WTC11 (cell line): ENCODE measurements around the gene KDR. TPM values are rescaled to one million over a fixed set of nuclear protein-coding genes. Genes with fewer than 3 reads are reported as not detected.

Source experiments
- ATAC-seq: fragments of 200-7000 bp; cut with Tn5 transposase; 2 replicates; pipeline ENCODE4 v1.10.0; 2021; ENCODE audit warnings: mild to moderate bottlenecking, moderate library complexity
- CTCF ChIA-PET: fragments of 300-600 bp; sonication (Branson Sonifier 250); formaldehyde crosslinking; loops from one replicate; lab custom pipeline; 2021; ENCODE audit warnings: antibody characterized with exemption; lab: Charles Lee
- POLR2A ChIA-PET: fragments of 350-600 bp; sonication (Branson Sonifier 250); formaldehyde crosslinking; loops from one replicate; lab custom pipeline; 2021; ENCODE audit warnings: antibody characterized with exemption; lab: Charles Lee
- DNase-seq: peaks from one replicate; pipeline ENCODE4 v3.0.0; 2021; ENCODE audit warnings: low spot score
- H3K27ac Mint-ChIP-seq: 2 replicates; pipeline ENCODE4 v1.8.0; 2021; ENCODE audit warnings: mixed read lengths
- H3K27me3 Mint-ChIP-seq: 2 replicates; pipeline ENCODE4 v1.8.0; 2021; ENCODE audit warnings: low read depth, mild to moderate bottlenecking, moderate library complexity, mixed read lengths
- H3K36me3 Mint-ChIP-seq: 2 replicates; pipeline ENCODE4 v1.8.0; 2021; ENCODE audit warnings: mixed read lengths
- H3K4me1 Mint-ChIP-seq: 2 replicates; pipeline ENCODE4 v1.8.0; 2022; ENCODE audit warnings: mixed read lengths
- H3K4me3 Mint-ChIP-seq: 2 replicates; pipeline ENCODE4 v1.8.0; 2021; ENCODE audit warnings: mild to moderate bottlenecking, moderate library complexity, mixed read lengths
- H3K9me3 Mint-ChIP-seq: 2 replicates; pipeline ENCODE4 v1.8.0; 2021; ENCODE audit warnings: mixed read lengths
- CBFB ChIP-seq: sonication (generic); formaldehyde crosslinking; IDR thresholded peaks from 2 replicates; pipeline ENCODE4 v1.8.1; 2022; ENCODE audit warnings: mild to moderate bottlenecking, low read depth, missing genetic modification reagents
- ETV6 ChIP-seq: sonication (generic); formaldehyde crosslinking; IDR thresholded peaks from 2 replicates; pipeline ENCODE4 v1.8.1; 2022; ENCODE audit warnings: mild to moderate bottlenecking, missing genetic modification reagents
- GTF2I ChIP-seq: fragments of 250-450 bp; sonication (Bioruptor Pico); conservative IDR thresholded peaks from 2 replicates; pipeline ENCODE4 v1.4.0; 2021; ENCODE audit warnings: mild to moderate bottlenecking
- MAX ChIP-seq: sonication (generic); formaldehyde crosslinking; IDR thresholded peaks from 2 replicates; pipeline ENCODE4 v1.8.0; 2022; ENCODE audit warnings: mild to moderate bottlenecking, missing genetic modification reagents
- OVOL2 ChIP-seq: fragments of 250-450 bp; sonication (Bioruptor Pico); IDR thresholded peaks from 2 replicates; pipeline ENCODE4 v1.9.0; 2021; ENCODE audit warnings: mild to moderate bottlenecking, borderline replicate concordance
- SMAD3 ChIP-seq: sonication (generic); formaldehyde crosslinking; IDR thresholded peaks from 2 replicates; pipeline ENCODE4 v1.8.0; 2022; ENCODE audit warnings: missing genetic modification reagents, mild to moderate bottlenecking, borderline replicate concordance
- SMAD4 ChIP-seq: sonication (generic); formaldehyde crosslinking; IDR thresholded peaks from 2 replicates; pipeline ENCODE4 v1.8.0; 2022; ENCODE audit warnings: mild to moderate bottlenecking, missing genetic modification reagents
- SOX15 ChIP-seq: fragments of 250-450 bp; sonication (Bioruptor Pico); IDR thresholded peaks from 2 replicates; pipeline ENCODE4 v1.9.0; 2021; ENCODE audit warnings: mild to moderate bottlenecking
- SP1 ChIP-seq: sonication (generic); formaldehyde crosslinking; conservative IDR thresholded peaks from 2 replicates; pipeline ENCODE4 v1.8.1; 2022; ENCODE audit warnings: missing genetic modification reagents
- TEAD4 ChIP-seq: sonication (generic); formaldehyde crosslinking; IDR thresholded peaks from 2 replicates; pipeline ENCODE4 v1.8.0; 2022; ENCODE audit warnings: mild to moderate bottlenecking, missing genetic modification reagents
- USF1 ChIP-seq: sonication (generic); formaldehyde crosslinking; IDR thresholded peaks from 2 replicates; pipeline ENCODE4 v1.8.0; 2022; ENCODE audit warnings: mild to moderate bottlenecking, missing genetic modification reagents
- ZBTB21 ChIP-seq: sonication (generic); formaldehyde crosslinking; IDR thresholded peaks from 2 replicates; pipeline ENCODE4 v1.8.1; 2023; ENCODE audit warnings: mild to moderate bottlenecking, missing genetic modification reagents, borderline replicate concordance
- ZNF138 ChIP-seq: sonication (generic); formaldehyde crosslinking; conservative IDR thresholded peaks from 2 replicates; pipeline ENCODE4 v1.8.1; 2022; ENCODE audit warnings: mild to moderate bottlenecking, moderate library complexity, missing genetic modification reagents
- ZNF396 ChIP-seq: fragments of 250-450 bp; sonication (Bioruptor Pico); IDR thresholded peaks from 2 replicates; pipeline ENCODE4 v1.8.0; 2021; ENCODE audit warnings: mild to moderate bottlenecking, moderate library complexity, borderline replicate concordance
- total RNA-seq: library from RNA; stranded (reverse); gene quantifications from 3 replicates; pipeline ENCODE4 v1.2.3, GENCODE V29; 2021
- TF ChIP-seq, protein P1 (sequence below): sonication (generic); formaldehyde crosslinking; IDR thresholded peaks from 2 replicates; pipeline ENCODE4 v1.8.1; 2023; ENCODE audit warnings: mild to moderate bottlenecking, missing genetic modification reagents, moderate library complexity
- TF ChIP-seq, protein P2 (sequence below): sonication (generic); formaldehyde crosslinking; IDR thresholded peaks from 2 replicates; pipeline ENCODE4 v1.8.1; 2022; ENCODE audit warnings: low read depth, mild to moderate bottlenecking, moderate library complexity, missing genetic modification reagents, borderline replicate concordance
- TF ChIP-seq, protein P3 (sequence below): sonication (generic); formaldehyde crosslinking; conservative IDR thresholded peaks from 2 replicates; pipeline ENCODE4 v1.8.1; 2023; ENCODE audit warnings: mild to moderate bottlenecking, low read depth, missing genetic modification reagents, moderate library complexity

The KDR gene
- total RNA-seq, 1 experiment from 2014 or later, result 80.8 TPM

- TF ChIP-seq ZBTB21 (CRISPR knock-in tag) (no peak), SMAD3 (CRISPR knock-in tag) (no peak)
- TF ChIP-seq, protein P1, sequence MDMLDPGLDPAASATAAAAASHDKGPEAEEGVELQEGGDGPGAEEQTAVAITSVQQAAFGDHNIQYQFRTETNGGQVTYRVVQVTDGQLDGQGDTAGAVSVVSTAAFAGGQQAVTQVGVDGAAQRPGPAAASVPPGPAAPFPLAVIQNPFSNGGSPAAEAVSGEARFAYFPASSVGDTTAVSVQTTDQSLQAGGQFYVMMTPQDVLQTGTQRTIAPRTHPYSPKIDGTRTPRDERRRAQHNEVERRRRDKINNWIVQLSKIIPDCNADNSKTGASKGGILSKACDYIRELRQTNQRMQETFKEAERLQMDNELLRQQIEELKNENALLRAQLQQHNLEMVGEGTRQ (CRISPR knock-in tag), result no peak
Measured at GRCh38 chr4:55079451-55080173, 45.8 kb downstream of the KDR start (continued).

DNA sequence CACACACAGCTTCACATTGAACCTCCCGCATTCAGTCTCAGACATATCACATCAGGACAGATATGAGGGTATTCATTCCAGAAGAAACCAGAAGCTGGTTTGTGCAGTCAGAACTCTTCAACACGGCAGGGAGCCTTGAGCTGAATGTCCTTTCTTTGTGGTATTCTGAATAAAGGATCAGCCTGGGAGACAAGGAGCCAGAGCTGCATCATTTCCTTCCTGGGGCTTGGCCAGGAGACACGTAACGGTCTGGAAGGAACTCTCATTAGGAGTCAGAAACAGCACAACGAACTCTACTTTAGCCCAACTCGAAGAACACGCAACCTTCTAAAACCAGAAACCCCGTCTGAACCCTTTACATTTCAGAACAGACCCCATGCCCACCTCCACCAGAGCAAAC is 46.4 kb downstream of the KDR start:
- H3K4me3 Mint-ChIP-seq, result no peak overlapping the region
- POLR2A ChIA-PET, result no interaction called here

GRCh38 chr4:55077577-55077976 is 47.8 kb downstream of the KDR start:
- H3K4me3 Mint-ChIP-seq, result no peak overlapping the region
- no peaks in the 10 kb centered on the region for H3K27me3 Mint-ChIP-seq
- H3K36me3 Mint-ChIP-seq, result peaks cover 43% of the 10 kb centered on the region
- no peak for DNase-seq
- no peak overlapping the region for H3K27ac Mint-ChIP-seq
- ChIA-PET POLR2A (no interaction called here), CTCF (no interaction called here)
- TF ChIP-seq, protein P2, sequence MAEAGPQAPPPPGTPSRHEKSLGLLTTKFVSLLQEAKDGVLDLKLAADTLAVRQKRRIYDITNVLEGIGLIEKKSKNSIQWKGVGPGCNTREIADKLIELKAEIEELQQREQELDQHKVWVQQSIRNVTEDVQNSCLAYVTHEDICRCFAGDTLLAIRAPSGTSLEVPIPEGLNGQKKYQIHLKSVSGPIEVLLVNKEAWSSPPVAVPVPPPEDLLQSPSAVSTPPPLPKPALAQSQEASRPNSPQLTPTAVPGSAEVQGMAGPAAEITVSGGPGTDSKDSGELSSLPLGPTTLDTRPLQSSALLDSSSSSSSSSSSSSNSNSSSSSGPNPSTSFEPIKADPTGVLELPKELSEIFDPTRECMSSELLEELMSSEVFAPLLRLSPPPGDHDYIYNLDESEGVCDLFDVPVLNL (CRISPR knock-in tag), result no peak
- no peak for TF ChIP-seq GTF2I (CRISPR knock-in tag)
- no peak for TF ChIP-seq SOX15
- TF ChIP-seq, protein P3, sequence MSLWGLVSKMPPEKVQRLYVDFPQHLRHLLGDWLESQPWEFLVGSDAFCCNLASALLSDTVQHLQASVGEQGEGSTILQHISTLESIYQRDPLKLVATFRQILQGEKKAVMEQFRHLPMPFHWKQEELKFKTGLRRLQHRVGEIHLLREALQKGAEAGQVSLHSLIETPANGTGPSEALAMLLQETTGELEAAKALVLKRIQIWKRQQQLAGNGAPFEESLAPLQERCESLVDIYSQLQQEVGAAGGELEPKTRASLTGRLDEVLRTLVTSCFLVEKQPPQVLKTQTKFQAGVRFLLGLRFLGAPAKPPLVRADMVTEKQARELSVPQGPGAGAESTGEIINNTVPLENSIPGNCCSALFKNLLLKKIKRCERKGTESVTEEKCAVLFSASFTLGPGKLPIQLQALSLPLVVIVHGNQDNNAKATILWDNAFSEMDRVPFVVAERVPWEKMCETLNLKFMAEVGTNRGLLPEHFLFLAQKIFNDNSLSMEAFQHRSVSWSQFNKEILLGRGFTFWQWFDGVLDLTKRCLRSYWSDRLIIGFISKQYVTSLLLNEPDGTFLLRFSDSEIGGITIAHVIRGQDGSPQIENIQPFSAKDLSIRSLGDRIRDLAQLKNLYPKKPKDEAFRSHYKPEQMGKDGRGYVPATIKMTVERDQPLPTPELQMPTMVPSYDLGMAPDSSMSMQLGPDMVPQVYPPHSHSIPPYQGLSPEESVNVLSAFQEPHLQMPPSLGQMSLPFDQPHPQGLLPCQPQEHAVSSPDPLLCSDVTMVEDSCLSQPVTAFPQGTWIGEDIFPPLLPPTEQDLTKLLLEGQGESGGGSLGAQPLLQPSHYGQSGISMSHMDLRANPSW (CRISPR knock-in tag), result no peak
- no peak for TF ChIP-seq ZNF138 (CRISPR knock-in tag)
- no peak for TF ChIP-seq CBFB (CRISPR knock-in tag)
- no peak for TF ChIP-seq MAX (CRISPR knock-in tag)
- no peak for TF ChIP-seq ZNF396 (CRISPR knock-in tag)
- ATAC-seq, result no peak
- H3K9me3 Mint-ChIP-seq, result no peaks in the 10 kb centered on the region
- H3K4me1 Mint-ChIP-seq, result peaks cover 53% of the 10 kb centered on the region

More for the DNA sequence above, 46.4 kb downstream of the KDR start:
- DNase-seq (no peak), ATAC-seq (no peak)
- H3K36me3 Mint-ChIP-seq, result peaks cover 57% of the 10 kb centered on the region
- no peaks in the 10 kb centered on the region for H3K27me3 Mint-ChIP-seq
- H3K4me1 Mint-ChIP-seq, result peaks cover 47% of the 10 kb centered on the region
- H3K27ac Mint-ChIP-seq, result peak overlapping the region; percentile 69
- TF ChIP-seq TEAD4 (no peak), ETV6 (no peak), SP1 (CRISPR knock-in tag) (no peak), SMAD4 (CRISPR knock-in tag) (no peak), OVOL2 (CRISPR knock-in tag) (no peak), USF1 (no peak)
- H3K9me3 Mint-ChIP-seq, result no peaks in the 10 kb centered on the region
- CTCF ChIA-PET, result interaction anchor here (1.8 kb wide), 1 partner anchor 106 kb away, joined by 4 read pairs; no protein-coding TSS in a partner anchor
